Measurements from ENCODE around the gene LRRC49.
"Not testable (repeated sequence)": the region's sequence is repeated elsewhere in the genome, so short reads cannot be mapped to it uniquely, and the experiment has no call there.

LRRC49 gene

GRCh38 chr15:70858614-70859321 is 33.9 kb upstream of the LRRC49 start:
- H3K9me3 Mint-ChIP-seq; H3K27ac Mint-ChIP-seq; H3K4me3 Mint-ChIP-seq; H3K4me1 Mint-ChIP-seq (ENCODE audit: low read depth); H3K36me3 Mint-ChIP-seq (ENCODE audit: low read depth): not testable (repeated sequence)
- peaks cover 39% of the 10 kb centered on the region for H3K27me3 Mint-ChIP-seq

GRCh38 chr15:70859322-70859908 is 33.2 kb upstream of the LRRC49 start:
- Mint-ChIP-seq H3K27me3 (peaks cover 36% of the 10 kb centered on the region), H3K4me1 (ENCODE audit: low read depth) (peaks cover 4% of the 10 kb centered on the region), H3K27ac (no peak overlapping the region), H3K36me3 (ENCODE audit: low read depth) (no peaks in the 10 kb centered on the region), H3K4me3 (no peak overlapping the region), H3K9me3 (no peaks in the 10 kb centered on the region)

- Mint-ChIP-seq H3K4me1 (ENCODE audit: low read depth) (no peaks in the 10 kb centered on the region), H3K4me3 (no peak overlapping the region), H3K36me3 (ENCODE audit: low read depth) (no peaks in the 10 kb centered on the region), H3K9me3 (no peaks in the 10 kb centered on the region), H3K27me3 (peaks cover 31% of the 10 kb centered on the region), H3K27ac (no peak overlapping the region)
Measured at GRCh38 chr15:70859998-70860397, 32.6 kb upstream of the LRRC49 start.

- H3K4me3 Mint-ChIP-seq = no peak overlapping the region
- no peaks in the 10 kb centered on the region for H3K36me3 Mint-ChIP-seq (ENCODE audit: low read depth)
- H3K27ac Mint-ChIP-seq = no peak overlapping the region
- H3K4me1 Mint-ChIP-seq (ENCODE audit: low read depth) = no peaks in the 10 kb centered on the region
- H3K27me3 Mint-ChIP-seq = peaks cover 23% of the 10 kb centered on the region
- H3K9me3 Mint-ChIP-seq = no peaks in the 10 kb centered on the region
Measured at GRCh38 chr15:70863450-70864218, 29.0 kb upstream of the LRRC49 start.

- no peaks in the 10 kb centered on the region for H3K36me3 Mint-ChIP-seq (ENCODE audit: low read depth)
- no peaks in the 10 kb centered on the region for H3K9me3 Mint-ChIP-seq
Measured at GRCh38 chr15:70866982-70867641, 25.5 kb upstream of the LRRC49 start.

GRCh38 chr15:70867911-70868467 is 24.6 kb upstream of the LRRC49 start:
- Mint-ChIP-seq H3K27me3 (peaks cover 11% of the 10 kb centered on the region), H3K4me3 (no peak overlapping the region), H3K27ac (no peak overlapping the region), H3K9me3 (no peaks in the 10 kb centered on the region), H3K36me3 (ENCODE audit: low read depth) (no peaks in the 10 kb centered on the region), H3K4me1 (ENCODE audit: low read depth) (no peaks in the 10 kb centered on the region)

More at GRCh38 chr15:70866982-70867641, 25.5 kb upstream of the LRRC49 start:
- no peak overlapping the region for H3K4me3 Mint-ChIP-seq
- H3K27me3 Mint-ChIP-seq = peaks cover 11% of the 10 kb centered on the region
- no peaks in the 10 kb centered on the region for H3K4me1 Mint-ChIP-seq (ENCODE audit: low read depth)
- no peak overlapping the region for H3K27ac Mint-ChIP-seq

GRCh38 chr15:70869346-70869745 is 23.3 kb upstream of the LRRC49 start:
- H3K27me3 Mint-ChIP-seq = peaks cover 20% of the 10 kb centered on the region
- no peaks in the 10 kb centered on the region for H3K9me3 Mint-ChIP-seq
- no peak overlapping the region for H3K27ac Mint-ChIP-seq

GRCh38 chr15:70870051-70870450 is 22.6 kb upstream of the LRRC49 start:
- no peaks in the 10 kb centered on the region for H3K36me3 Mint-ChIP-seq (ENCODE audit: low read depth)
- H3K27ac Mint-ChIP-seq = no peak overlapping the region
- peaks cover 23% of the 10 kb centered on the region for H3K27me3 Mint-ChIP-seq
- no peak overlapping the region for H3K4me3 Mint-ChIP-seq
- H3K9me3 Mint-ChIP-seq = no peaks in the 10 kb centered on the region
- H3K4me1 Mint-ChIP-seq (ENCODE audit: low read depth) = no peaks in the 10 kb centered on the region

More at GRCh38 chr15:70869346-70869745, 23.3 kb upstream of the LRRC49 start:
- H3K4me1 Mint-ChIP-seq (ENCODE audit: low read depth) = no peaks in the 10 kb centered on the region
- H3K4me3 Mint-ChIP-seq = no peak overlapping the region
- no peaks in the 10 kb centered on the region for H3K36me3 Mint-ChIP-seq (ENCODE audit: low read depth)

GRCh38 chr15:70871490-70871889 is 21.1 kb upstream of the LRRC49 start:
- H3K9me3 Mint-ChIP-seq; H3K4me3 Mint-ChIP-seq; H3K27ac Mint-ChIP-seq; H3K36me3 Mint-ChIP-seq (ENCODE audit: low read depth); H3K4me1 Mint-ChIP-seq (ENCODE audit: low read depth): not testable (repeated sequence)
- H3K27me3 Mint-ChIP-seq = peaks cover 26% of the 10 kb centered on the region

- Mint-ChIP-seq H3K36me3 (ENCODE audit: low read depth) (no peaks in the 10 kb centered on the region), H3K9me3 (no peaks in the 10 kb centered on the region), H3K27me3 (peaks cover 26% of the 10 kb centered on the region), H3K4me3 (no peak overlapping the region), H3K4me1 (ENCODE audit: low read depth) (no peaks in the 10 kb centered on the region), H3K27ac (no peak overlapping the region)
Measured at GRCh38 chr15:70873232-70874054, 19.2 kb upstream of the LRRC49 start.

GRCh38 chr15:70875001-70875782 is 17.4 kb upstream of the LRRC49 start:
- H3K9me3 Mint-ChIP-seq = no peaks in the 10 kb centered on the region
- no peaks in the 10 kb centered on the region for H3K36me3 Mint-ChIP-seq (ENCODE audit: low read depth)
- H3K27ac Mint-ChIP-seq = no peak overlapping the region
- peaks cover 40% of the 10 kb centered on the region for H3K27me3 Mint-ChIP-seq
- no peak overlapping the region for H3K4me3 Mint-ChIP-seq
- H3K4me1 Mint-ChIP-seq (ENCODE audit: low read depth) = no peaks in the 10 kb centered on the region

- H3K27me3 Mint-ChIP-seq = peaks cover 44% of the 10 kb centered on the region
- no peak overlapping the region for H3K4me3 Mint-ChIP-seq
- H3K36me3 Mint-ChIP-seq (ENCODE audit: low read depth) = no peaks in the 10 kb centered on the region
- H3K27ac Mint-ChIP-seq = no peak overlapping the region
- H3K4me1 Mint-ChIP-seq (ENCODE audit: low read depth) = no peaks in the 10 kb centered on the region
- H3K9me3 Mint-ChIP-seq = no peaks in the 10 kb centered on the region
Measured at GRCh38 chr15:70876011-70876410, 16.6 kb upstream of the LRRC49 start.

GRCh38 chr15:70876683-70877082 is 15.9 kb upstream of the LRRC49 start:
- no peaks in the 10 kb centered on the region for H3K36me3 Mint-ChIP-seq (ENCODE audit: low read depth)
- H3K4me3 Mint-ChIP-seq = no peak overlapping the region
- no peak overlapping the region for H3K27ac Mint-ChIP-seq
- H3K4me1 Mint-ChIP-seq (ENCODE audit: low read depth) = no peaks in the 10 kb centered on the region
- peaks cover 44% of the 10 kb centered on the region for H3K27me3 Mint-ChIP-seq
- H3K9me3 Mint-ChIP-seq = no peaks in the 10 kb centered on the region
